Measurements from ENCODE around the gene ADGRD1. TPM values are rescaled to one million over a fixed set of nuclear protein-coding genes. Genes with fewer than 3 reads are reported as not detected.
A peak's percentile ranks its signal among the peaks of the same experiment; 100 is the strongest.

The ADGRD1 gene
- total RNA-seq, 1 experiment from 2014 or later, result 0.97 TPM

GRCh38 chr12:131177599-131177998, 223.9 kb downstream of the ADGRD1 start:
- no peaks in the 10 kb centered on the region for H3K36me3 ChIP-seq (replicated peaks; ENCODE audit: control insufficient read depth, insufficient read depth, low read length)
- H3K27me3 ChIP-seq (ENCODE audit: control insufficient read depth, insufficient read depth, low read length), result no peaks in the 10 kb centered on the region; the same call in 1 of the 2 replicates
- peak; percentile 3 for DNase-seq
- H3K4me3 ChIP-seq (ENCODE audit: insufficient read depth, low read depth, low read length), result no peak overlapping the region

GRCh38 chr12:131187602-131188001, 233.9 kb downstream of the ADGRD1 start:
- DNase-seq, result no peak
- Histone ChIP-seq H3K36me3 (replicated peaks; ENCODE audit: control insufficient read depth, insufficient read depth, low read length) (no peaks in the 10 kb centered on the region), H3K27me3 (ENCODE audit: control insufficient read depth, insufficient read depth, low read length) (no peaks in the 10 kb centered on the region), H3K4me3 (ENCODE audit: insufficient read depth, low read depth, low read length) (no peak overlapping the region)

- Histone ChIP-seq H3K4me3 (ENCODE audit: insufficient read depth, low read depth, low read length) (no peak overlapping the region), H3K27me3 (ENCODE audit: control insufficient read depth, insufficient read depth, low read length) (no peaks in the 10 kb centered on the region), H3K36me3 (replicated peaks; ENCODE audit: control insufficient read depth, insufficient read depth, low read length) (no peaks in the 10 kb centered on the region)
- DNase-seq, result peak; percentile 5
Measured at GRCh38 chr12:131188131-131189050, 234.7 kb downstream of the ADGRD1 start.

GRCh38 chr12:131189781-131190180, 236.1 kb downstream of the ADGRD1 start:
- Histone ChIP-seq H3K36me3 (replicated peaks; ENCODE audit: control insufficient read depth, insufficient read depth, low read length) (no peaks in the 10 kb centered on the region), H3K4me3 (ENCODE audit: insufficient read depth, low read depth, low read length) (no peak overlapping the region), H3K27me3 (ENCODE audit: control insufficient read depth, insufficient read depth, low read length) (no peaks in the 10 kb centered on the region)
- DNase-seq, result no peak

GRCh38 chr12:131190965-131191364, 237.3 kb downstream of the ADGRD1 start:
- H3K4me3 ChIP-seq (ENCODE audit: insufficient read depth, low read depth, low read length), result no peak overlapping the region
- H3K27me3 ChIP-seq (ENCODE audit: control insufficient read depth, insufficient read depth, low read length), result no peaks in the 10 kb centered on the region
- no peaks in the 10 kb centered on the region for H3K36me3 ChIP-seq (replicated peaks; ENCODE audit: control insufficient read depth, insufficient read depth, low read length)
- peak; percentile 7 for DNase-seq

Other genes starting within 250 kb of the ADGRD1 start
- 1.2 and 2.1 TPM in 2 replicates for gene RIMBP2, start 237.6 kb upstream of the ADGRD1 start, total RNA-seq (2014; rRNA removed; shearing (Covaris generic))
- gene STX2, start 114.7 kb upstream of the ADGRD1 start, total RNA-seq (2014; rRNA removed; shearing (Covaris generic)), result 19.3 and 24.9 TPM in 2 replicates
- gene RAN, start 81.8 kb upstream of the ADGRD1 start, total RNA-seq (2014; rRNA removed; shearing (Covaris generic)), result 1,191 and 1,396 TPM in 2 replicates